Mucosa of rectum (tissue), 2 donors: Measurements from ENCODE around the gene CCNY.

Source experiments
- H3K27ac ChIP-seq, 2 donors: one replicate each; pipeline ENCODE4 v1.7.0; 2013; ENCODE audit warnings: inconsistent platforms in 2 of 2, low read depth in 2 of 2, low read length in 2 of 2
- H3K27me3 ChIP-seq, 2 donors: one replicate each; pipeline ENCODE4 v1.7.0; 2013; ENCODE audit warnings: low read length in 2 of 2; ENCODE audit not compliant: control insufficient read depth in 2 of 2, insufficient read depth in 2 of 2
- H3K36me3 ChIP-seq, 2 donors: one replicate each; pipeline ENCODE4 v1.7.0; 2013; ENCODE audit warnings: low read length in 2 of 2; ENCODE audit not compliant: control insufficient read depth in 2 of 2, insufficient read depth in 2 of 2
- H3K4me1 ChIP-seq, 2 donors: one replicate each; pipeline ENCODE4 v1.7.0; 2013; ENCODE audit warnings: low read length in 2 of 2, mild to moderate bottlenecking in 1 of 2; ENCODE audit not compliant: control insufficient read depth in 2 of 2, insufficient read depth in 2 of 2
- H3K4me3 ChIP-seq, 2 donors: one replicate each; pipeline ENCODE4 v1.7.0; 2013; ENCODE audit warnings: low read length in 2 of 2
- H3K9ac ChIP-seq, 2 donors: one replicate each; pipeline ENCODE4 v1.7.0; 2013; ENCODE audit warnings: low read length in 2 of 2, low read depth in 1 of 2, mild to moderate bottlenecking in 1 of 2
- H3K9me3 ChIP-seq, 2 donors: one replicate each; pipeline ENCODE4 v1.7.0; 2013; ENCODE audit warnings: low read length in 2 of 2; ENCODE audit not compliant: control insufficient read depth in 2 of 2
- donor health status: healthy.
- donor health status: Normal muscosa, but diverticular disease.

The CCNY gene

DNA sequence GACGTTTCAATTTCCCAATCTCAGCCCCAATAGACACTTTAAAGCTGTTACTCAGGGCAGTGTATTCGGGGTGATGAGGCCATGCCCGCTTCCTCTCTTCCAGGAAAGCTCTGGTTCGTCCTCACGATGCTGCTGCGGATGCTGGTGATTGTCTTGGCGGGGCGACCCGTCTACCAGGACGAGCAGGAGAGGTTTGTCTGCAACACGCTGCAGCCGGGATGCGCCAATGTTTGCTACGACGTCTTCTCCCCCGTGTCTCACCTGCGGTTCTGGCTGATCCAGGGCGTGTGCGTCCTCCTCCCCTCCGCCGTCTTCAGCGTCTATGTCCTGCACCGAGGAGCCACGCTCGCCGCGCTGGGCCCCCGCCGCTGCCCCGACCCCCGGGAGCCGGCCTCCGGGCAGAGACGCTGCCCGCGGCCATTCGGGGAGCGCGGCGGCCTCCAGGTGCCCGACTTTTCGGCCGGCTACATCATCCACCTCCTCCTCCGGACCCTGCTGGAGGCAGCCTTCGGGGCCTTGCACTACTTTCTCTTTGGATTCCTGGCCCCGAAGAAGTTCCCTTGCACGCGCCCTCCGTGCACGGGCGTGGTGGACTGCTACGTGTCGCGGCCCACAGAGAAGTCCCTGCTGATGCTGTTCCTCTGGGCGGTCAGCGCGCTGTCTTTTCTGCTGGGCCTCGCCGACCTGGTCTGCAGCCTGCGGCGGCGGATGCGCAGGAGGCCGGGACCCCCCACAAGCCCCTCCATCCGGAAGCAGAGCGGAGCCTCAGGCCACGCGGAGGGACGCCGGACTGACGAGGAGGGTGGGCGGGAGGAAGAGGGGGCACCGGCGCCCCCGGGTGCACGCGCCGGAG, 271.4 kb downstream of the CCNY start:
- peak overlapping the region in 1 of 2 donors; percentile 37 for H3K4me3 ChIP-seq
- no peak overlapping the region for H3K9ac ChIP-seq
- H3K27me3 ChIP-seq = peaks cover 10 to 13% of the 10 kb centered on the region in 2 donors
- H3K27ac ChIP-seq = no peak overlapping the region
- H3K4me1 ChIP-seq = peaks cover 0 to 3% of the 10 kb centered on the region in 2 donors
- no peaks in the 10 kb centered on the region for H3K36me3 ChIP-seq
- no peaks in the 10 kb centered on the region for H3K9me3 ChIP-seq

DNA sequence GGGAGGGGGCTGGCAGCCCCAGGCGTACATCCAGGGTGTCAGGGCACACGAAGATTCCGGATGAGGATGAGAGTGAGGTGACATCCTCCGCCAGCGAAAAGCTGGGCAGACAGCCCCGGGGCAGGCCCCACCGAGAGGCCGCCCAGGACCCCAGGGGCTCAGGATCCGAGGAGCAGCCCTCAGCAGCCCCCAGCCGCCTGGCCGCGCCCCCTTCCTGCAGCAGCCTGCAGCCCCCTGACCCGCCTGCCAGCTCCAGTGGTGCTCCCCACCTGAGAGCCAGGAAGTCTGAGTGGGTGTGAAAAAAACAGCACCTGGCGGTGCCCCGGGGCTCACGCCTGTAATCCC, 272.0 kb downstream of the CCNY start:
- Histone ChIP-seq H3K4me1 (peaks cover 0 to 3% of the 10 kb centered on the region in 2 donors), H3K27ac (no peak overlapping the region), H3K9me3 (no peaks in the 10 kb centered on the region), H3K4me3 (no peak overlapping the region), H3K27me3 (peaks cover 10 to 13% of the 10 kb centered on the region in 2 donors), H3K36me3 (no peaks in the 10 kb centered on the region), H3K9ac (no peak overlapping the region)

DNA sequence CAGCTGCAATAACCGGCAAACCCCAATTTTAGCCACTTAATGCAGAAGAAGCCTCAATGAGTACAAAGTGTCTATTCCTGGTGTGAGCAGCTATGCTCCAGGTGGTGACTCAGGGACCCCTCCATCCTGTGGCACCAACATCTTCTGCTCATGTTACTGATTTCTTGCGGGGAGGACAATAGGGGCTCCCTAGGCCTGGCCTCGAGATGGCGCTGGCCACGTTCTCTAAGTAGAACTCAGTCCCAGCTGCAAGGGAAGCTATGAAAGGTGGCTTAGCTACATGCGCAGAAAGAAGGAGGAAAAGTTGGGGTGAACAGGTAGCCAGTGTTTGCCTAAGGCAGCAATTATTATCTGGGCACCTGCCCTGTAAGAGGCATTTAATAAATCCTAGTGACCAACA, 275.4 kb downstream of the CCNY start:
- peaks cover 0 to 3% of the 10 kb centered on the region in 2 donors for H3K4me1 ChIP-seq
- H3K4me3 ChIP-seq = no peak overlapping the region
- peaks cover 7 to 13% of the 10 kb centered on the region in 2 donors for H3K27me3 ChIP-seq
- no peak overlapping the region for H3K9ac ChIP-seq
- no peaks in the 10 kb centered on the region for H3K36me3 ChIP-seq
- H3K27ac ChIP-seq = no peak overlapping the region
- H3K9me3 ChIP-seq = no peaks in the 10 kb centered on the region

- H3K4me3 ChIP-seq = no peak overlapping the region
- H3K9ac ChIP-seq = no peak overlapping the region
- H3K4me1 ChIP-seq = peaks cover 0 to under 1% of the 10 kb centered on the region in 2 donors
- no peaks in the 10 kb centered on the region for H3K36me3 ChIP-seq
- H3K9me3 ChIP-seq = no peaks in the 10 kb centered on the region
- H3K27ac ChIP-seq = no peak overlapping the region
- peaks cover under 1 to 5% of the 10 kb centered on the region in 2 donors for H3K27me3 ChIP-seq
Measured at GRCh38 chr10:35612385-35613106, 276.2 kb downstream of the CCNY start.

GRCh38 chr10:35613107-35613440, 276.8 kb downstream of the CCNY start:
- H3K27ac ChIP-seq = no peak overlapping the region
- no peaks in the 10 kb centered on the region for H3K4me1 ChIP-seq
- H3K9ac ChIP-seq = no peak overlapping the region
- no peaks in the 10 kb centered on the region for H3K9me3 ChIP-seq
- H3K27me3 ChIP-seq = peaks cover 0 to under 1% of the 10 kb centered on the region in 2 donors
- no peak overlapping the region for H3K4me3 ChIP-seq
- H3K36me3 ChIP-seq = no peaks in the 10 kb centered on the region

DNA sequence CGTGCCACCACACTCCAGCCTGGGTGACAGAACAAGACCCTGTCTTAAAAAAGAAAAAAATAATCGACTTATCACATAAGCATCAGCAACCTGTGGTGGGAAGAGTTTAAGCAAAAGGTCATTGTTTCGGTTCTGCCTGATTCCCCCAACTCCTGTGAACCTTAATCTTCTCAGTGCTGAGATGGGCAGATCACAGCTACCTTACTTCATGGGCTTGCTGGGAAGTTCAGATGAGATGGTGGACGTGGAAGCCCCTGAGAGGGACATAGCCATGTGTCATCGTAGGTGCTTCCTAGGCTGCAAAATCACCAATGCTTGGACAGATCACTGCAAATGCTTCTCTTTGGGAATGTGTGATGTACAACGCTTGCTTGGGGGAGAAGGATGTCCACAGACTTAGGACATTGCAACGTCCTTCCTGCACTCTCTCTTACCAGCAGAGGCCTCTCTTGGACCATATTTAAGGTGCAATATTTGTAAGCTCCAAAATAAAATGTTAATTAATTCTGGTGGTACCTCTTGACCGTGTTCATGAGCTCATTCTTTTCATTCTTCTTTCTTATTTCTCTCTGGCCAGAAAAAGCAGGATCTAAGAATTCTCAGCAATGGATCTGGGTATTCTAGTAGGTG, 277.4 kb downstream of the CCNY start:
- Histone ChIP-seq H3K27me3 (no peaks in the 10 kb centered on the region), H3K4me3 (no peak overlapping the region), H3K4me1 (no peaks in the 10 kb centered on the region), H3K9me3 (no peaks in the 10 kb centered on the region), H3K9ac (no peak overlapping the region), H3K27ac (no peak overlapping the region), H3K36me3 (no peaks in the 10 kb centered on the region)

DNA sequence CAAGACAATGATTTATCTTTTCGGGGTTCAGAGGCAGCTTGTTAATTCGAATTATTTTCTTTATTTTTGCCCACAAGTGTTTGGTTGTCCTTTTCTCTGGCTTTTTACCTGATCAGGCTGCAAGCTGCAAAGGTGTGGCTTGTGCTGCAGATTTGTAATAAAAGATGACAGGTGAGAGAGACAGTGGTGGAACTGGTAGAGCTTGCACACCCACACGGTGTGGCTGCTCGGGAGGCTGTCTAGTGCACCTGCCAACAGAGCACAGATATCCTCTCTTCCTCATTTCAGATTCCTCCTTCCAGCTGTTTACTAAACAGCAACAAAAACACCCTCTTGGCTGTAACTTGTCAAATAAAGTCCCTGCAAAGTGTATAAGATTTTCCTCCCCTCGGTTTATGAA, 278.0 kb downstream of the CCNY start:
- H3K4me1 ChIP-seq = no peaks in the 10 kb centered on the region

More for the DNA sequence above, 278.0 kb downstream of the CCNY start:
- Histone ChIP-seq H3K9me3 (no peaks in the 10 kb centered on the region), H3K4me3 (no peak overlapping the region), H3K27me3 (no peaks in the 10 kb centered on the region), H3K36me3 (no peaks in the 10 kb centered on the region), H3K9ac (no peak overlapping the region), H3K27ac (no peak overlapping the region)
